Gastroesophageal sphincter (tissue), 3 donors: ENCODE measurements around the gene ZNF578.
"Not testable (repeated sequence)": the region's sequence is repeated elsewhere in the genome, so short reads cannot be mapped to it uniquely, and the experiment has no call there.

Experiments used
- POLR2A ChIP-seq, 2 donors: fragments of 450-650 bp; IDR thresholded peaks; one replicate each; pipeline ENCODE4 v1.6.1; 2017; ENCODE audit warnings: antibody characterized with exemption in 2 of 2, mild to moderate bottlenecking in 2 of 2, moderate library complexity in 1 of 2
- POLR2AphosphoS5 ChIP-seq: sonication (generic); formaldehyde crosslinking; IDR thresholded peaks from one replicate; pipeline ENCODE4 v1.6.1; 2017; ENCODE audit warnings: antibody characterized with exemption
- TF ChIP-seq, protein P1 (sequence below), 4 experiments: fragments of 200-600 bp in 2 of 4; fragments of 450-650 bp in 2 of 4; sonication (generic) in 1 of 4; IDR thresholded peaks; one replicate each; pipeline ENCODE4 v1.5.1; 2017 to 2019; ENCODE audit warnings: antibody characterized with exemption in 4 of 4, mild to moderate bottlenecking in 2 of 4, moderate library complexity in 2 of 4

DNA sequence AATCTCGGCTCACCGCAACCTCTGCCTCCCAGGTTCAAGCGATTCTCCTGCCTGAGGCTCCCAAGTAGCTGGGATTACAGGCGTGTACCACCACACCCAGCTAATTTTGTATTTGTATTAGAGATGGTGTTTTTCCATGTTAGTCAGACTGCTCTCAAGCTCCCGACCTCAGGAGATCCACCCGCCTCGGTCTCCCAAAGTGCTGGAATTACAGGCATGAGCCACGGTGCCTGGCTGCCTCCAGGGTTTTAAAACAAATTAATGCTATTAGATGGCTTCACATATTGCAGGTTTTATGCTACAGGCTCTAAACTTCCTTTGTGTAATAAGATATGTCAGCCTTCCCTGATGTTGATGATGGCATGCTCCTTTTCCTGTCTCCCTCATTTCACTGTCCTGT is 108.3 kb downstream of the ZNF578 start:
- TF ChIP-seq, protein P1, sequence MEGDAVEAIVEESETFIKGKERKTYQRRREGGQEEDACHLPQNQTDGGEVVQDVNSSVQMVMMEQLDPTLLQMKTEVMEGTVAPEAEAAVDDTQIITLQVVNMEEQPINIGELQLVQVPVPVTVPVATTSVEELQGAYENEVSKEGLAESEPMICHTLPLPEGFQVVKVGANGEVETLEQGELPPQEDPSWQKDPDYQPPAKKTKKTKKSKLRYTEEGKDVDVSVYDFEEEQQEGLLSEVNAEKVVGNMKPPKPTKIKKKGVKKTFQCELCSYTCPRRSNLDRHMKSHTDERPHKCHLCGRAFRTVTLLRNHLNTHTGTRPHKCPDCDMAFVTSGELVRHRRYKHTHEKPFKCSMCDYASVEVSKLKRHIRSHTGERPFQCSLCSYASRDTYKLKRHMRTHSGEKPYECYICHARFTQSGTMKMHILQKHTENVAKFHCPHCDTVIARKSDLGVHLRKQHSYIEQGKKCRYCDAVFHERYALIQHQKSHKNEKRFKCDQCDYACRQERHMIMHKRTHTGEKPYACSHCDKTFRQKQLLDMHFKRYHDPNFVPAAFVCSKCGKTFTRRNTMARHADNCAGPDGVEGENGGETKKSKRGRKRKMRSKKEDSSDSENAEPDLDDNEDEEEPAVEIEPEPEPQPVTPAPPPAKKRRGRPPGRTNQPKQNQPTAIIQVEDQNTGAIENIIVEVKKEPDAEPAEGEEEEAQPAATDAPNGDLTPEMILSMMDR (IDR thresholded peaks at IDR 0.05): not testable (repeated sequence)
- TF ChIP-seq POLR2A (IDR thresholded peaks at IDR 0.05); POLR2AphosphoS5: not testable (repeated sequence)
